GM13976 (cell line): ENCODE measurements around the gene LRCH1.

Experiments used
- DNase-seq: peaks from one replicate; pipeline ENCODE4 v3.0.0; 2012; ENCODE audit warnings: low spot score
- in situ Hi-C: fragments of 300-500 bp; cut with MboI; formaldehyde crosslinking; loops from one replicate; pipeline ENCODE4 v1.12.0; 2022; ENCODE audit warnings: low sequenced_read_pairs, mixed read lengths, inconsistent platforms; ENCODE audit not compliant: unreplicated experiment
- TF ChIP-seq, protein P1 (sequence below): IDR thresholded peaks from 2 replicates; pipeline ENCODE4 v1.5.1; 2012; ENCODE audit warnings: borderline replicate concordance, mild to moderate bottlenecking; ENCODE audit not compliant: insufficient read depth; ENCODE audit errors: extremely low read depth, missing control alignments, control extremely low read depth

LRCH1 gene

DNA sequence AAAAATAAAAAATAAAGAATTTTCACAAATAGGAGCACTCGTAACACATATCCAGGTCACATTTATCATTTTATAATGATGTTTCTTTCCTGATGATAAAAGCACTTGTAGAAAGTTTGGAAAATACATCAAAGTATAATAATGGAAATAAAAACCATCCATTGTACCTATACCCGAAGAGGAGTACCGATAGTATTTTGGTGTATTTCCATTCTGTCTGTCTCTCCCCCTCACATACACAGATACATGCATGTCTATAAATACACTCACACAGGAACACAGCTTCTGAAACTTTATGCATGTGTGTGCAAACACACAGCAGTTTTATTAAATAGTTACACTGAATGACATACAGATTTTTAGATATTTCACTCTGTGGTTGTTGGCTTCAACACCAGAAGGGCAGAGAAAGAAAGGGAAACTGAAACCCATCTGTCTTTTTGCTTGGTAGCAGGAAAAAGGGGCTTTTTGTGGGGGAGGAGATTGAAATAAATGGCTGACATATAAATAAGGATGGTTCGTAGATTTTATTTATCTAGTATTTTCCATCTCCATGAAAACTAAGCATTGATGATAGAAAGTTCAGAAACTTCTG lies 114.8 kb downstream of the LRCH1 start:
- in situ Hi-C loops: no loop called here
- peak; percentile 51 for DNase-seq
- TF ChIP-seq, protein P1, sequence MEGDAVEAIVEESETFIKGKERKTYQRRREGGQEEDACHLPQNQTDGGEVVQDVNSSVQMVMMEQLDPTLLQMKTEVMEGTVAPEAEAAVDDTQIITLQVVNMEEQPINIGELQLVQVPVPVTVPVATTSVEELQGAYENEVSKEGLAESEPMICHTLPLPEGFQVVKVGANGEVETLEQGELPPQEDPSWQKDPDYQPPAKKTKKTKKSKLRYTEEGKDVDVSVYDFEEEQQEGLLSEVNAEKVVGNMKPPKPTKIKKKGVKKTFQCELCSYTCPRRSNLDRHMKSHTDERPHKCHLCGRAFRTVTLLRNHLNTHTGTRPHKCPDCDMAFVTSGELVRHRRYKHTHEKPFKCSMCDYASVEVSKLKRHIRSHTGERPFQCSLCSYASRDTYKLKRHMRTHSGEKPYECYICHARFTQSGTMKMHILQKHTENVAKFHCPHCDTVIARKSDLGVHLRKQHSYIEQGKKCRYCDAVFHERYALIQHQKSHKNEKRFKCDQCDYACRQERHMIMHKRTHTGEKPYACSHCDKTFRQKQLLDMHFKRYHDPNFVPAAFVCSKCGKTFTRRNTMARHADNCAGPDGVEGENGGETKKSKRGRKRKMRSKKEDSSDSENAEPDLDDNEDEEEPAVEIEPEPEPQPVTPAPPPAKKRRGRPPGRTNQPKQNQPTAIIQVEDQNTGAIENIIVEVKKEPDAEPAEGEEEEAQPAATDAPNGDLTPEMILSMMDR: no peak

DNA sequence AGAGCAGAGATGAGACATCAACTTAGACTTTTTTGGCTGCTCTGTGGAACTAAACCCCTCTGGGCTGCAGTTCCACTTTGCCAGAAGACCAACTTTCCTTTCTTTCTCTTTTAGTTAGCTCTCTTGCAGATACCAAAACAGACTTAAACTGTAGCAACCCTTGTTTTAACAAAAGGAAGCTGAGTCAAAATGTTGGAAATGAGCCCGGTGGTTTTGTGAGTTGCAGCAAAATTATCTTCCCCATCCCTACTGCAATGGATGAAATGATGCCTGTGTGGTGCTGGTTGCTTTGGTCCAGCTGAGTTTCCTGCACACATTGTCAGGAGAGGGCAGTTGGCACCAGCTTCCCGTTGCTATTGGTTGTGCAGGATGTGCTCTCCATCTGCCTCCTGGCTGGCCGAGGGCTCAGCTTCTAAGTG lies 115.3 kb downstream of the LRCH1 start:
- no peak for DNase-seq
- TF ChIP-seq, protein P1: no peak
- in situ Hi-C loops: no loop called here

DNA sequence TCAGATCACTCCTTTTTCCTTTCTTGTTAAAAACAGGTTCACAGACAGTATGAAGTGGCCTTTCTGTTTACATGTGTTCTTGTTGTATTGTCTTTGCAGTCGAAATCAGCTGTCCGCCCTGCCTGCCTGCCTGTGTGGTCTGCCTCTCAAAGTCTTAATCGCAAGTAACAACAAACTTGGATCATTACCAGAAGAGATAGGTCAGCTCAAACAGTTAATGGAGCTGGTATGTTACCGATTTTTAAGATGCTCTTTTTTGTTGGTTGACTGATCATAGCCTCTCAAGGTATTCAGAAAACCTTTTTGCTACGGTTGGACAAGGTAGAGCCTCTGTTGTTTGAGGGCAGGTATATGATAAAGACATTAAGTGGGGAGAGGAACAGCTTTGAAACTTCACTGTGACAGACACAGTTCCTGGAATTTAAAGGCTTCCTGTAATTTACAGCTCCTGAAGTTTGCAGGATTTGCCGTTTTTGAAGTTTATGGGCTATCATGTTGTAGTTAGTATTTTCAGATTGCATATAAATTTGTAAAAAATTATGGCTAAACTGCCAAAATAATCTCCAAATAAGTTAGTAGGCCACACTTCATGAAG lies 116.1 kb downstream of the LRCH1 start:
- no peak for DNase-seq
- TF ChIP-seq, protein P1: no peak
- in situ Hi-C loops: no loop called here

DNA sequence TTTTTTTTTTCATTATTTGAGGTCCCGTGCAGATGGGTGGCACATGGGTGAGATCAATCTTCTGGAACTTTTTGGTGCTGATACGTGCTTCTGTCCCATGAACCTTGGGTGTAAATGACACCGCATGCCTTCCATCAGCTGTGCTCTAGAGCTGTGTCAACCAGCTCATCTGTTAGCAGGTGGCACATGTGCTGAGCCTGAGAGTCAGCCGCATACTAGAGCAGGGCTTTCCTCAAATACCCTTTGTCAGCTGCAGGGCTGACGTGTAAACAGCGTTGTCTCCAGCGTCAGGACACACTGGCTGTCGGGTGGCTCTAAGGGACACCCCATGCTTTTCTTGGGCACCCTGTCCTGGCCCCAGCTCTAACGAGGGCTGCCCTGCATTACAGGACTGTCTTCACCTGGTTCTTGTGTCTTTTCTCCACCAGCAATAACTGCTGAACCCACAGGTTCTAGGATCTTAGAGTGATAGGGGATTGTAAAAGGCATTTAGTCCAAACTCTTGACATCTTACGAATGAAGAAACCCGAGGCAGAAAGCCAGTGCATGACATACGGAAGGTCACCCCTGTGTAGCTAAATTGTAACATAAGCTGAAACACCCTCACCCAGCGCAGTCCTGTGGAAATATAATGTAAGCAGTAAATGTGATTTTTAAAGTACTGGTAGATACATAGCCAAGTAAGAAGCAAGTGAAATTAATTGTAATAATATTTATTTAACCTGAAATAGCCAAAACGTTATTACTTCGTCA lies 119.5 kb downstream of the LRCH1 start:
- in situ Hi-C loops: no loop called here

DNA sequence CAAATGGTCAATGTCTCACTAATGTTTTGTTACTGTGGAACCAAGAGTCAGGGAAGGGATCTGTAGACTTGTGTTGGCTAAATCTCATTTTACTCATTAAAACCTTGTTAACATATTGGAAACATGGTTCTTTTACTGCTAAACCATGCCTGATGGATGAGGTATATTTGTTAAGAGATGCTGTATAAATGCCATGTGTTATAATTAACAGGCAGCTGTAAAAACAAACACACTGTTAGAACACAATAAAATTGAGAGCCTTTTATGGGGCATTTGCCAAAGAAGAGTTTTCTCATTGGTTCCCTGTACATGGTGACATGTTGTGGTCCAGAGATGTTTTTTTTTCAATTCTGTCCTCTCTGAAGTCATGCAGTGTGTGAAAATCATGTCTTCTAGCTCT lies 122.0 kb downstream of the LRCH1 start:
- in situ Hi-C loops: no loop called here
- DNase-seq: peak; percentile 24

More for the DNA sequence above, 119.5 kb downstream of the LRCH1 start:
- TF ChIP-seq, protein P1: no peak
- no peak for DNase-seq

DNA sequence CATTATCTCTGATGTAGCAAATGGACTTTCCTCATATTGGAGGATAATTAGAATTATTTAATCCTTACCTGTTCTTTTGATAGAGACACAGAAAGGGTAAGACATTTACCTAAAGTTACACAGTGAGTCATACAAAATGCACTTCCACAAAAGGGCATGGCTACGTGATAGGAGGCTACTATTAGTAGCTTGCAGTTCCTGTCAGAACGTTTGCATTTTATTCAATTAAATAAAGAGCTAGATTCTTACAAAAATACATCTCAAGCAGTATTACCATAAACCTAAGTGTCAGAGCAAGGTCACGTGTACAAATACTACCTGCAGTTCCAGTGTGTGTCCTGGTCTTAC lies 123.4 kb downstream of the LRCH1 start:
- no peak for DNase-seq
- in situ Hi-C loops: no loop called here
- TF ChIP-seq, protein P1: no peak

More for the DNA sequence above, 122.0 kb downstream of the LRCH1 start:
- TF ChIP-seq, protein P1: no peak
